GM12892 (cell line): Measurements from ENCODE around the gene NFIX.

Experiments used
- DNase-seq: peaks from one replicate; pipeline ENCODE4 v3.0.0; 2011; ENCODE audit not compliant: insufficient read length
- FAIRE-seq: peaks from 2 replicates; lab custom pipeline; 2011; peaks lifted over from hg19 to GRCh38; lab: Jason Lieb, UNC
- POLR2A ChIP-seq: IDR thresholded peaks from 2 replicates; pipeline ENCODE4 v1.6.1; 2011; ENCODE audit warnings: low read depth, low read length, control low read depth
- POLR2AphosphoS5 ChIP-seq: IDR thresholded peaks from 2 replicates; pipeline ENCODE4 v1.6.1; 2011; ENCODE audit warnings: low read depth, low read length, control low read depth
- TAF1 ChIP-seq: IDR thresholded peaks from 2 replicates; pipeline ENCODE4 v1.6.1; 2011; ENCODE audit warnings: low read depth, mild to moderate bottlenecking, control low read depth, low read length, borderline replicate concordance

Gene NFIX

DNA sequence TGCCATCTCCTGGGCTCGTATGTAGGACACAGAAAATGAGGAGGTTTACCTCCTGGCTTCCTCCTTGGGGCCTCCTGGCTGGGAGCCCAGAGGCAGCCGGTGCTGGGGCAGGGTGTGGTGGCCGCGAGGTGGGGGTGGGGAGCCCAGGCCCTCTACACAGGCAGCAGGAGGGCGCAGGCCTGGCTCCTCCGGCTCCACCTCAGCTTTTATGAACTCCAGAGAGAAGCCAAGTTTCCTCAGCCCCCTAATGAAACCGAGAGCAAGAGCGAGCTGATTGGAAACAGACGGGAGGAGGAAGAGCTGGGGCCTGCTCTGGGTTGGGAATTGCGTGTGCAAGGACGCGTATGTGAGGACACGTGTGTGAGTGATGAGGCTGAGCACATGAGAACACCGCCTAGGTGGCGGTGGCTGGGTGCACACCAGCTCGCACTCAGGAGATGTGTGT is 84.3 kb downstream of the NFIX start:
- FAIRE-seq (no peak), DNase-seq (no peak)
- TF ChIP-seq TAF1 = no peak
- TF ChIP-seq POLR2A = no peak
- no peak for TF ChIP-seq POLR2AphosphoS5

DNA sequence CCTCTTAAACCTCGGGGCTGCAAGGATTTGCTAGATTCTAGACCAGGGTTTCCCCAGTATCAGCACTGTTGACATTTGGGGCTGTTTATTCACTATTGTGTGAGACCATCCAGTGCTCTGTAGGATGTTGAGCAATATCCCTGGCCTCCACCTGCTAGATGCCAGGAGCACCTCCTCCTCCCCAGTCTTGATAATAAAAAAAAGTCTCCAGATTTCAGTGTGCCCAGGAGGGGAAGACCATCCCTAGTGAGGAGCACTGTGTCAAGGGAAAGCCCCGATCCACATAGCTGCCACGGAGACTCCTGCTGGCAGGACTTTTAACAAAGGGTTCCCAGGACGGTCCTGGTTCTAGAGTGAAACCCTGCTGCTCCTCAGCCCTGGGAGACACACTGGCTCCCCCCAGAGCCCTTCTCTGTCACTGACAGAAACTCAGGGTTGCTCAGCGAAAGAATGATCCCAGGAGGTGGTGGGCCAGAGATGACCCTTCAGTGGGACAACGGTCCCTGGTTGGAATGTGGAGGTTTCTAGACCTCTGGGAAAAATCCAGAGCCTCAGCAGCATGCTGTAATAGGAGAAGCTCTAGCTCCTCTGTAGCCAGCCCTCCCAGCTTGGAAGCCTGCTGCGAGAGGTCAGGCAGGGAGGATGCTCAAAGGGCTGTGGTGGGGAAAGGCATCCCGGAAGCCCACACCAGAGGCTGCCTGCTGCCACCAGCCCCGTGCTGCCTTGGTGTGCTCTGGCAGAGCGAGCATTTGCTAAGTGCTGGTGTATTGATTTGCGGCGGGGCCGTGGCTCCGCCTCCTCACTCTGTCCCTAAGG is 87.1 kb downstream of the NFIX start:
- DNase-seq (no peak), FAIRE-seq (no peak)
- TF ChIP-seq POLR2AphosphoS5 (no peak), POLR2A (no peak), TAF1 (no peak)

DNA sequence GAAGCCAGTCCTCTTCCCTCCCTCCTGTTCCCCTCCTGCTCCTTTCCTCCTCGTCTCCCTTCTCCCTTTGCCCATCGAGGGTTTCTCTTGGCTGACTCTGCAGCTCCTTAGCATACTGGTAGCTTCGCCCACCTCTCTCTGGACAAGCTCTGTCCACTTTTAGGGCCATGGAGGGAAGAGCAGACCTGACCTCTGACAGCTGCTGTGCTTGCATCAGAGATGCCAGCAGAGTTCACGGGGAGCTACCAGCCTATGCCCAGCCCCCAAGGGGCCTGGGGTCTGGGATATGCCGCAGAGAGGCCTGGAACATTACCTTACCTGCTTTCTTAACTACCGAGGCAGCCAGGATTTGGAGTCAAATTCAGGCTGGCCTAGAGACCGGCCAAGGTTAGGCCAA is 87.7 kb downstream of the NFIX start:
- DNase-seq = no peak
- no peak for TF ChIP-seq TAF1
- TF ChIP-seq POLR2AphosphoS5 = no peak
- no peak for TF ChIP-seq POLR2A
- FAIRE-seq = no peak

DNA sequence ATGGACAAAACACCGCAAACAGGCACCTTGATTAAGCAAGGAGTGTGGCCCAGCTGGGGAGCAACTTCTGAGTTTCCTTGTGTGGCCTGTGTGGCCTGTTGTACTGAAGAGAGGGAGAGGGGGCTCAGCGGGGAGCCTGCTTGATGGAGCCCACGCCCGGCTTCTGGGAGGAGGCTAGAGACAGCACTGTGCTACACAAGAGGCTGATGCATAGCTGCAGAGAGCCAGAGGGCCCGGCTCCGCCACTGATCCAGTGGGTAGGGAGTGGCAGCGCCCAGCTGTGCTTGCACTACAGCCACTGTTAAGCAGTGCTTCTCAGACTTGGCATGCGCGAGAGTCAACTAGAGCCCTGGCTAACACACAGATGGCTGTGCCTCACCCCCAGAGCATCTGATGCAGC is 88.4 kb downstream of the NFIX start:
- no peak for TF ChIP-seq POLR2A
- no peak for TF ChIP-seq TAF1
- FAIRE-seq (no peak), DNase-seq (no peak)

DNA sequence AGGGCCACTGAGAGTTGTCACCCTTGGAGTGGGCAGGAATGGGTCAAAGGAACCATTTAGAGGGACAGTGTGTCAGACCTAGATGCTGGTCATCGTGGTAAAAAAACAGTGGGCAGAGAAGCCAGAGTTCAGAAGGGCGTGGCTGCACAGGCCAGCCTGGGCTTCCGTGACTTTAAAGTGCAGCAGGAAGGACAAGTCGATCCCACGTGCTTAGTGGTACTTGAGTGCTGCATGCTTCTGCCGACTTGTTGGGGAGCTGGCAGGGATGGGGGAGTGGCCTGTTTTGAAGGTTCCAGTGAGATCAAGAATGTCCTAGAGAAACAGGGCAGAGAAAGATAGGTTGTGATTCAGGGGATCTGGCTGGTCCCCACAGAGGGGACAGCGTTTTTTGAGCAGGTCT is 90.4 kb downstream of the NFIX start:
- no peak for TF ChIP-seq POLR2AphosphoS5
- no peak for TF ChIP-seq TAF1
- TF ChIP-seq POLR2A = no peak
- DNase-seq = no peak
- FAIRE-seq = no peak

DNA sequence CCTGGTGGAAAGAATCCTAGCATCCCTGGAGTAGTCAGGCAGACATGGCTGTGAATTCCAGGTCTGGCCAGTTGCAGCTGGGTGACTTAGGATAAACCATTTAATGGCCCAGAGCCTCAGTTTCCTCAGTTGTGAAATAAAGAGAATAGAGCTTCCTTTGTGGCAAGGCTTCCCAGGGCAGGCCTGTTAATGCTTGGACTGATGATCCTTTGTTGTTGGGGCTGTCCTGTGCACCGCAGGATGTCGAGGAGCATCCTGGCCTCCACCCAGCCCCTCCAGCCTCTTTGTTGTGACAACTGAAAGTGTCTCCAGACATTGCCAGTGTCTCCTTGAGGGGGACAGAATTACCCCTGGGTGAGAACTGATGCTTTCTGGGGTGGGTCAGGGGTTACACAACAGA is 91.1 kb downstream of the NFIX start:
- no peak for TF ChIP-seq POLR2AphosphoS5
- no peak for TF ChIP-seq POLR2A
- TF ChIP-seq TAF1 = no peak
- DNase-seq (no peak), FAIRE-seq (no peak)

DNA sequence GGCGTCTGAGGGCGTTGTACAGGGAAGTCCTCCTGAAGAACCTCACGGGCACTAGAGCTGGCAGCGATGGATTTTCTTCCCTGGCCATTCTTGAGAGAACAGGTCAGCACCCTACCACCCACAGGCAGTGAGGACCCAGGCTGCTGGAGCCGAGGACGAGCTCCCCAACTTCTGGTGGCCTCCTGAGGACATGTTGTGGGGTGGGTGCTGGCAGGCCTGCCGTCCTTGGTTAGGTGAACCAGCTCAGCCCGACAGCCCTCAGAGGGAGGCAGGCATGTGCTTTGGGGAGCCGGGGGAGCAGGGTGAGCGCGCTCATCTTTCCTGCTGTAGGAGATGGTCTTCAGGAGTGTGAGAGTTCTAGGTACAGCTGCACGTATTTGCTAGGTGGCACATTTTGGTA is 92.0 kb downstream of the NFIX start:
- no peak for TF ChIP-seq POLR2AphosphoS5
- no peak for TF ChIP-seq TAF1
- TF ChIP-seq POLR2A = no peak
- DNase-seq (no peak), FAIRE-seq (no peak)

DNA sequence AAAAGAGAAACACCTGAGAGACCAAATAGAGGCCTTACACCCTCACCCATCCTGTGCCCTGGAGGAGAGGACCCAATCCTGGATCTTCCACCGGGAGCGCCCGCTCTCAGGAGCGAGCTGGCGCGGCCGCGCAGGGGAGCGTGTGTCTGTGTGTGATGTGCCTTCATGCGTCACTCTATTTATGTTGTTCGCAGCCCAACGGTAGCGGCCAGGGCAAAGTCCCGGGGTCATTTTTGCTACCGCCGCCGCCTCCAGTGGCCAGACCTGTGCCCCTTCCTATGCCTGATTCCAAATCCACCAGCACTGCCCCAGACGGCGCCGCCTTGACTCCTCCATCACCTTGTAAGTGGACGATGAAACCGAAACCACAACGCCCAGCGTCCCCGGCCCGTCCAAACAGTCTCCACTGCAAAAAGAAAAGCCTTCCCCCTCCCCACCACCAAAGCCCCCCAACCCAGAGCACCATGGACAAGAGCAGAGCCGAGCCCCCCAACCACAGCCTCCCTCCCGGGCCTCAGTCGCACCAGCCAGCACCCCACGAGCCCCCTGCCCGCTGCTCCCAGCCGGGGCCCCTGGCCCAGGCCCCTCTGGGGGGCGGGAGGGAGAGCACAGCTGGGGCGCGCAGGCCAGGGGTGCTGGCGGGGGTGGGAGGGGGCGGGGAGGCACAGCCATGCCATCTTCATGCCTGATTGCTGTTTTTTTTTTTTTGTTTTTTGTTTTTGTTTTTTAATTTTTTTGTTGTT is 92.7 kb downstream of the NFIX start:
- DNase-seq (no peak), FAIRE-seq (no peak)
- TF ChIP-seq POLR2A = no peak
- TF ChIP-seq POLR2AphosphoS5 = no peak
- no peak for TF ChIP-seq TAF1

DNA sequence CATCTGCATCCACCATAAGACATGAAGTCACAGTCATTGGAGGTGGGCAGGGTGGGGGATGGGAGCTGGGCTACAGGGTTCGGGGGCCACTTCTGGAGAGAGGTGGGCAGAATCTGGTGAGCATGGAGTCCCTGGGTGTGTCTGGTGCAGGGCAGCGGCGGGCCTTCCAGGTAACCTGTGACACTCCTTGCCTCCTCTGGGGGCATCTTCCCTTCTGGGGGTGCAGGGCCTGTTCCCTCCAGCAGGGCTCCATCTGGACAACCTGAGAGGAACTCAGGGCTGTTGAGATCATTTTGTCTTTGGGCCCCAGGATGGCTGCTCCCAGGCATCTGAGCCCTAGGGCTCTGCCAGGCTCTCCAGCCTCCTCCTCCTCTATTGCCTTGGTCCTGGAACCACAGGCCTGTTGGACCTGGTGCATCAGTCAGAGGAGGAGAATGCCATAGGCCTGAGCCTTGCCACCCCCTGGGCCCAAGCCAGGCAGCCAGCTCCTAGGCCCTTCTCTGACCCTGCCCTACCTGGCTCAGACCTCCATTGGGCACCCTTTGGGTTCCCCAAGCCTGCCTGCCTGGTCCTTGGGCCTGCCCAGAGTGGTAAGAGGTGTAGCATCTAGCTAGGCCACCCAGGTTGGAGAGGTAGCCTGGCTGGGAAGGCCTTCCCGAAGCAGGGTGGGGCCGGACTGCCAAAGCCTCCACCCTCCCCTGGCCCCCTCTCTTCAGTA is 94.0 kb downstream of the NFIX start:
- FAIRE-seq (no peak), DNase-seq (peak; percentile 70)
- TF ChIP-seq POLR2A (no peak), TAF1 (no peak), POLR2AphosphoS5 (no peak)

DNA sequence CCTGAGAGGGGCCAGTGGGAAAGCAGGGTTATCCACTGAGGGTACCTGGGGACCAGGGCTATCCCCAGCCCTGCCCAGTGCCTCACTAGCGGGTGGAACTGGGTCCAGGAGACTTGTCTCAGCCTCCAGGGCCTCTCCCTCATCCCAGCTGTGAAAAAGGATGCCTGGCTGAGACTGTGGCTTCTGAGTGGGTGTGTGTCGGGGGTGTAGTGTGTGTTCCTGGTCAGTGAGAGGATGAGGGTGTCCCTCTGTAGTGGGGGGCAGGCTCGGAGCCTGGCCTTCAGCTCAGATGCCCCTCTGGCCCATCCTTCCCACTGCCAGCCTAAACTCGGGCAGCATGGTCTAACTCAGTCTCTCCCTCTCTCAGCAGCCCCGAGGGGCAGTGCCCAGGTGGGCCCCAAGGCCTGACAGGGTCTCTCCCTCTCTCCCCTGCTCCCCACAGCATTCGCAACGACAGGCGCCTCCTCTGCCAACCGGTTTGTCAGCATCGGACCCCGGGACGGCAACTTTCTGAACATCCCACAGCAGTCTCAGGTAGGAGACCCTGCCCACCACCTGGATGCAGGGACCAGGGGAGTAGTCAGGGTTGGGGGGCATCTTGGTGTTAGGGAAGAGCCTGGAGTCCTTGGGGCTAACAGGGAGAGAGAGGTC is 94.7 kb downstream of the NFIX start:
- TF ChIP-seq POLR2A (no peak), TAF1 (no peak), POLR2AphosphoS5 (no peak)
- no peak for FAIRE-seq
- no peak for DNase-seq
